ENCODE data around the gene EED.
A peak's percentile ranks its signal among the peaks of the same experiment; 100 is the strongest.
"Not testable (repeated sequence)": the region's sequence is repeated elsewhere in the genome, so short reads cannot be mapped to it uniquely, and the experiment has no call there.

Gene EED

DNA sequence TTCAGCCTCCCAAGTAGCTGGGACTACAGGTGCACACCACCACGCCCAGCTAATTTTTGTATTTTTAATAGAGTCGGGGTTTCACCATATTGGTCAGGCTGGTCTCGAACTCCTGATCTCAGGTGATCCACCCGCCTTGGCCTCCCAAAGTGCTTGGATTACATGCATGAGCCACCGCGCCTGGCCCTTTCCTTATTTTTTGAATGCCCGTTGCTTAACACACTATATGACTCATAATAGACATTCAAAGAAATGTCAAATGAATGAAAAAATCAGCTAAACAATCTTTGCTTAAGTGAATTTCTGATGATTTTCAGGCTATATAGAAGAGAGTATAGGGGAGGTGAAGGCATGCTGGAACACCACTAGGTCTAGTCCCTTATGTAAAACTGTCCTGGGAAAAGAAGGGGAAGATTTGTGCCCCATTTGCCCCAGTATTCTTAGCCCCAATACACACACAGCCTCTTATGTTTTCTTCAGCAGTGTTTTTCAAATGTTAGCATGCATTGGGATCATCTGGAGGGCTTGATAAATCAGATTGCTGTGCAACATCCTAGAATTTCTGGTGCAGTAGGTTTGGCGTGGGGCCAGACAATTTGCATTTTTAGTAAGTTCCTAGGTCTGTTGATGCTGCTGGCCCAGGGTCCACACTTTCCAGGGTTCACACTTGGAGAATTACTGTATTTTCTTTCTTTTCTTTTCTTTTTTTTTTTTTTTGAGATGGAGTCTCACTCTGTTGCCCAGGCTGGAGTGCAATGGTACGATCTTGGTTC lies 45.1 kb downstream of the EED start:
- not testable (repeated sequence) for DNase-seq (ENCODE audit: low read depth in 1 of 2, low spot score in 1 of 2)

- DNase-seq (ENCODE audit: low read depth in 1 of 2, low spot score in 1 of 2): peak in 1 of 2 donors; percentile 50
Measured at GRCh38 chr11:86291466-86292262, 47.1 kb downstream of the EED start.

DNA sequence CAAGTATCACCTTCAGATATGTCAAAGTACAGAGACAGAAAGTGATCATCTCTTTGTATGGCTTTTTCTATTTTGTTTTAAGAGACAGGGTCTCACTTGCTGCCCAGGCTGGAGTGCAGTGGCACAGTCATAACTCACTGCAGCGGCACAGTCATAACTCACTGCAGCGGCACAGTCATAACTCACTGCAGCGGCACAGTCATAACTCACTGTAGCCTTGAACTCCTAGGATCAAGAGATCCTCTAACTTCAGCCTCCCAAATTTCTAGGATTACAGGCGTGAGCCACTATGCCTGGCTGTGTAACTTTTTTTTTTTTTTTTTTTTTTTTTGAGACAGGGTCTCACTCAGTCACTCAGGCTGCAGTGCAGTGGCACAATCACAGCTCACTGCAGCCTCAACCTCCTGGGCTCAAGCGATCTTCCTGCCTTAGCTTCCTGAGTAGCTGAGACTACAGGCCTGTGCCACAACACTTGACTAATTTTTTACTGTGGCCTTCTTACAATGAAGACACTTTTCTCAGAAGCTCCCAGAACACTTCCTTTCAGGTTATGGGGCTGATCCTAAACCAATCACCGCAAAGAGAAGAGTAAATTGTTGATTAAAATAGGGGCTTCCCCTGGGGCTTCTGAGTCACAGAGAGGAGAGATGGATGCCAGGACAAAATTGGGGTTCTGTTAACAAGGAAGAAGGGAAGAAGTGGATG lies 48.5 kb downstream of the EED start:
- DNase-seq (ENCODE audit: low read depth in 1 of 2, low spot score in 1 of 2): no peak

DNA sequence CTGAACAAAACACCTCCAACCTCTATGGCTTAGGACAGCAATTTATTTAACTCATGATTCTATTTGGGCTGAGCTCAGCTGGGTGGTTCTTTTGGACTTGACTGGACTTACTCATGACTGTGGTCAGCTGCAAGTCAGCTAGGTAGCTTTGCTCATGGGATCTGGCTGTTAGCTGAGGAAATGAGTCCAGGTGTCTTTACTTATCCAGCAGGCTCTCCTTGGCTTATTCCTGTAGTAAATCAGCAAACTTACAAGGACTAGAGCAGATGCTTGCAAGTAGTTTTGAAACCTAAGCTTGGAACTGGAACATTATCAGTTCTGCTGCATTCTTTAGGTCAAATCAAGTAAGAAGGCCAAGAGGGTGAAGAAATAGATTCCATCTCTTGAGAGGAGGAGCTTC lies 49.5 kb downstream of the EED start:
- no peak for DNase-seq (ENCODE audit: low read depth in 1 of 2, low spot score in 1 of 2)

DNA sequence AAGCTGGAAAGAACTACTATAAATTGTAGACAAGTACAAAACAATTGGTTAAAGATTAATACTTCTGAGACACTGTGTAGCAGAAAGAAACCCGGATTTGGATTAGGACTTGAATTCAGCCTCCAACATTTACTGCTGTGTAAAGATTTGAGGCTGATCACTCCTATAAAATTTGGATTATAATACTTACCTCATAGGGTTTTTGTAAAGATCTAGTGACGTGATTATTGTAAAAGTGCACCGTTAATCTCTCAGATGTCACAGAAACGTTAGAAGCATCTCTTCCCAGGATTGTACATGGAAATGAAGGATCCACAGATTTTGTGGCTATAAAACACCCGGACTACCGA lies 57.2 kb downstream of the EED start:
- DNase-seq (ENCODE audit: low read depth in 1 of 2, low spot score in 1 of 2): no peak

DNA sequence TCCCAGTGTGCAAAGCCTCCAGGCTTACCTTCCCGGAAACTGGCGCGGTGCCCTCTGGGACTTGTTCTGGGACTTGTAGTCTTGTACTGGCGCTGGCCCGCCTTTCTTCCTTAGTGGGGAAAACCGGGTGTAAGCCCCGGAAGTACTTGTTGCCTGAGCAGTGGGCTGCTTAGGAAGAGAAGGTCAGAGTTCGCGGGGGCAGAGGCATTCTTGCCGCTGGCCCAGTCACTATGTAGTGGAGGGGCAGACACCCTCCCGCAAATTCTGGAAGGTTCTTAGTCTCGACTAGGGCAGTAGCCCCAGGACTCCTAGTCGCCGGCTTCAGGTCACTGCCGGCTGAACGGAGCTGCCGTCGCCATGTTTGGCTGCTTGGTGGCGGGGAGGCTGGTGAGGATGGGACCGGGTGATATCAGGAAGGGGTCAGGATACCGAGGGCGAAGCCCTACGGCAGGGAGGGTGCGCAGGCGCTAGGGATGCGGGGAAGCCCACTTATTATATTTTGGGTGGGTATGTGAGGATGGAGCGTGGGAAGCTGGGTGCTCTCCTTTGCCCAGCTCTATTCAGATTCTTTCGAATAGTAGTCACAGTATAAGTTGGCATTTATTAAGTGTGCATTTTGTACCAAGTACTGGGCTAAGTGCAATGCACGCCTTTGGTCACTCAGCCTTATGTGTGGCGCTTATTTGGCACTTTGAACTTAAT lies 57.7 kb downstream of the EED start, which contains the start of gene HIKESHI:
Gene HIKESHI, plus strand, starts transcription at position 149 of the 702 bp plus-strand sequence. Its CDS starts 209 bp downstream, at position 358.
- DNase-seq (ENCODE audit: low read depth in 1 of 2, low spot score in 1 of 2): peak; percentile 86 to 88

GRCh38 chr11:86303257-86303656 lies 58.7 kb downstream of the EED start:
- no peak for DNase-seq (ENCODE audit: low read depth in 1 of 2, low spot score in 1 of 2)

- not testable (repeated sequence) for DNase-seq (ENCODE audit: low read depth in 1 of 2, low spot score in 1 of 2)
Measured at GRCh38 chr11:86308710-86309109, 64.2 kb downstream of the EED start.

DNA sequence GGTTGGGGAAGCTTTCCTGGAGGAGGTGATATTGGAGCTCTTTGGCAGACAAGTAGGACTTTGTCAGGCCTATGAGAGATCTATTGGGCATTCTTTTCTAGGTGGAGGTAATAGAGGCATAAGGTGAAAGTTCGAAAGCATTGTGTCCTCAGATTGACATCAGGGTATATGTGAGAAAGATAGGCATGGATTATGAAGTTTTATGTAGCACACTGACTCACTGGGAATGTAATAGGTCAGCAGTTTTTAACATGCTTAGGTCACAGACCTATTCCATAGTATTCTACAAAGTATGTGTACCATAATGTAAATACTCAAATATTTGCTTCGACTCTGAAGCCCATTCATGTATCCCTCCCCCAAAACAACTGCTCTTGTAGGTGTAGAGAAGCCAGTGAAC lies 69.2 kb downstream of the EED start:
- no peak for DNase-seq (ENCODE audit: low read depth in 1 of 2, low spot score in 1 of 2)

DNA sequence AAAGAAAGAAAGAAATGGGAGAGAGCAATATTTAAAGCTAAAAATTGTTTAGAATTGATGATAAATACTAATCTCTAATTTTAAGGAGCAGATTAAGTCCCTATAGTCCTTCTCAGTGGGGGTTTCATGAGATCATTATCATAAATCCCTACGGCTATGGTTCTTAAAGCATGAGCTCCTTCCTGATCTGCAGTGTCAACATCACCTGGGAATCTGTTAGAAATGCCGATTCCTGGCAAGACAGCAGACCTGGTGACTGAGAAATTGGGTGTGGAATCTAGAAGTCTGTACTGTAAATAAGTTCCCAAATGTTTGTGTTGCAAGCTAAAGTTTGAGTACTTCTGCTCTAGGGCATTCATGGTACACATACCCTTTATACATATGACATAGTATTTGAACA lies 70.1 kb downstream of the EED start:
- DNase-seq (ENCODE audit: low read depth in 1 of 2, low spot score in 1 of 2): no peak

Data from activated T-helper 1 cell treated with anti-CD3 and anti-CD28 coated beads, Interleukin-2, amount 50 U/mL, for 16 hours (primary cell).